LNCAP (cell line): Measurements from ENCODE around the gene PRSS50.

ENCODE experiments used
- CTCF ChIP-seq: fragments of 450-650 bp; IDR thresholded peaks from 2 replicates; pipeline ENCODE4 v1.5.1; 2017; ENCODE audit warnings: mild to moderate bottlenecking

Gene PRSS50

GRCh38 chr3:46749129-46749528 is 31.5 kb upstream of the PRSS50 start:
- no peak for TF ChIP-seq CTCF

- TF ChIP-seq CTCF, result no peak
Measured at GRCh38 chr3:46748170-46748569, 30.5 kb upstream of the PRSS50 start.

GRCh38 chr3:46746711-46747110 is 29.0 kb upstream of the PRSS50 start:
- TF ChIP-seq CTCF, result no peak

GRCh38 chr3:46742992-46743585 is 25.4 kb upstream of the PRSS50 start:
- no peak for TF ChIP-seq CTCF

- TF ChIP-seq CTCF, result no peak
Measured at GRCh38 chr3:46737329-46737731, 19.7 kb upstream of the PRSS50 start.

GRCh38 chr3:46736006-46736872 is 18.6 kb upstream of the PRSS50 start:
- TF ChIP-seq CTCF, result no peak

GRCh38 chr3:46734773-46735172 is 17.1 kb upstream of the PRSS50 start:
- TF ChIP-seq CTCF, result no peak
